Ovary (tissue), 3 donors: ENCODE data around the gene PRKG2.

ENCODE experiments used
- CTCF ChIP-seq, 3 donors: fragments of 450-650 bp in 2 of 3; fragments of 200-600 bp in 1 of 3; IDR thresholded peaks; one replicate each; pipeline versions ENCODE4 v1.5.1 to v1.8.0; 2016 to 2022; ENCODE audit warnings: antibody characterized with exemption in 3 of 3, mild to moderate bottlenecking in 1 of 3
- EP300 ChIP-seq: sonication (generic); formaldehyde crosslinking; IDR thresholded peaks from one replicate; pipeline ENCODE4 v1.6.1; 2017; ENCODE audit warnings: antibody characterized with exemption
- POLR2A ChIP-seq: fragments of 450-650 bp; IDR thresholded peaks from one replicate; pipeline ENCODE4 v1.6.1; 2017; ENCODE audit warnings: antibody characterized with exemption, mild to moderate bottlenecking, moderate library complexity
- donor health status: DM: no; HTN: no; CAD: no.

- TF ChIP-seq CTCF (IDR thresholded peaks at IDR 0.05) = no peak
- TF ChIP-seq POLR2A = no peak
- TF ChIP-seq EP300 = no peak
These were observed 102.0 kb downstream of the PRKG2 start for GRCh38 chr4:81113024-81113423.
